OCI-LY7 (cell line): ENCODE results near the gene IZUMO4. TPM values are rescaled to one million over a fixed set of nuclear protein-coding genes. Genes with fewer than 3 reads are reported as not detected.
"Not testable (repeated sequence)": the region's sequence is repeated elsewhere in the genome, so short reads cannot be mapped to it uniquely, and the experiment has no call there.

Experiments used
- BruUV-seq: library from RNA; stranded (reverse); fragments of 400-500 nt; replicated peaks from 2 replicates; lab custom pipeline; 2021; lab: Mats Ljungman, UMichigan
- CTCF ChIA-PET: fragments of 300-600 bp; sonication (Branson Sonifier 250); formaldehyde crosslinking; loops from one replicate; lab custom pipeline; 2022; ENCODE audit warnings: antibody characterized with exemption; ENCODE audit not compliant: unreplicated experiment; lab: Charles Lee
- POLR2A ChIA-PET: fragments of 300-600 bp; sonication (Branson Sonifier 250); formaldehyde crosslinking; loops from one replicate; lab custom pipeline; 2022; ENCODE audit warnings: antibody characterized with exemption; lab: Charles Lee
- DNase-seq: peaks from one replicate; pipeline ENCODE4 v3.0.0-alpha.2; 2015; ENCODE audit warnings: low spot score
- H2AFZ ChIP-seq: fragments of 200-600 bp; sonication (generic), shearing (Covaris generic); 2 replicates; pipeline ENCODE4 v1.6.1; 2014; ENCODE audit warnings: mild to moderate bottlenecking, antibody characterized with exemption, low read length, moderate library complexity
- H3K27ac ChIP-seq: fragments of 200-600 bp; sonication (generic); 2 replicates; pipeline ENCODE4 v1.5.1; 2014; ENCODE audit warnings: mixed run types, low read depth, mild to moderate bottlenecking, moderate library complexity, low read length, inconsistent platforms; ENCODE audit not compliant: poor library complexity, severe bottlenecking
- H3K36me3 ChIP-seq: fragments of 200-600 bp; sonication (generic); 2 replicates; pipeline ENCODE4 v1.6.1; 2014; ENCODE audit warnings: mild to moderate bottlenecking, antibody characterized with exemption, low read length, moderate library complexity, mixed read lengths; ENCODE audit not compliant: insufficient read depth
- H3K4me1 ChIP-seq: fragments of 200-600 bp; sonication (generic); 2 replicates; pipeline ENCODE4 v1.5.1; 2014; ENCODE audit warnings: mild to moderate bottlenecking, low read length; ENCODE audit not compliant: insufficient read depth, poor library complexity, severe bottlenecking
- H3K4me2 ChIP-seq: fragments of 200-600 bp; sonication (generic); 2 replicates; pipeline ENCODE4 v1.6.1; 2014; ENCODE audit warnings: mild to moderate bottlenecking, low read length
- H3K4me3 ChIP-seq: fragments of 200-600 bp; sonication (generic); 2 replicates; pipeline ENCODE4 v1.5.1; 2014; ENCODE audit warnings: mild to moderate bottlenecking, low read depth, low read length; ENCODE audit not compliant: poor library complexity, severe bottlenecking
- H3K79me2 ChIP-seq: fragments of 200-600 bp; sonication (generic); 2 replicates; pipeline ENCODE4 v1.6.1; 2016; ENCODE audit warnings: low read depth, mild to moderate bottlenecking, low read length, moderate library complexity, mixed read lengths; ENCODE audit not compliant: insufficient read depth
- H3K9me2 ChIP-seq: fragments of 200-600 bp; sonication (generic); 2 replicates; pipeline ENCODE4 v1.6.1; 2016; ENCODE audit warnings: mild to moderate bottlenecking, low read length, mixed read lengths; ENCODE audit not compliant: insufficient read depth
- H3K9me3 ChIP-seq: fragments of 200-600 bp; sonication (generic); 2 replicates; pipeline ENCODE4 v1.6.1; 2014; ENCODE audit warnings: mild to moderate bottlenecking, mixed run types, low read length, mixed read lengths
- H4K20me1 ChIP-seq: fragments of 200-600 bp; sonication (generic); 2 replicates; pipeline ENCODE4 v1.6.1; 2014; ENCODE audit warnings: mild to moderate bottlenecking, antibody characterized with exemption, low read length, moderate library complexity, mixed read lengths; ENCODE audit not compliant: insufficient read depth
- EZH2phosphoT487 ChIP-seq: fragments of 200-600 bp; sonication (generic); IDR thresholded peaks from 2 replicates; pipeline ENCODE4 v1.6.1; 2018; ENCODE audit warnings: low read depth, borderline replicate concordance, mild to moderate bottlenecking, mixed run types, antibody characterized with exemption, low read length, moderate library complexity, mixed read lengths
- intact Hi-C: fragments of 100-400 bp; cut with micrococcal nuclease; formaldehyde crosslinking; loops from one replicate; pipeline ENCODE4 v1.10.0; 2022; ENCODE audit not compliant: unreplicated experiment
- total RNA-seq, 2 experiments: library from RNA; depleted of rRNA in 1 of 2; stranded (reverse); fragments of >200 nt in 1 of 2; shearing (Covaris generic) in 1 of 2; gene quantifications; 2 replicates each; pipeline ENCODE4 v1.2.3, GENCODE V29; 2014 to 2022
- TF ChIP-seq, protein P1 (sequence below): fragments of 200-600 bp; sonication (generic); conservative IDR thresholded peaks from 2 replicates; pipeline ENCODE4 v1.5.1; 2014; ENCODE audit warnings: mild to moderate bottlenecking, antibody characterized with exemption, low read length, moderate library complexity, mixed read lengths

The IZUMO4 gene
- total RNA-seq, 2 experiments from 2014 or later: 7.3 to 12.9 TPM

DNA sequence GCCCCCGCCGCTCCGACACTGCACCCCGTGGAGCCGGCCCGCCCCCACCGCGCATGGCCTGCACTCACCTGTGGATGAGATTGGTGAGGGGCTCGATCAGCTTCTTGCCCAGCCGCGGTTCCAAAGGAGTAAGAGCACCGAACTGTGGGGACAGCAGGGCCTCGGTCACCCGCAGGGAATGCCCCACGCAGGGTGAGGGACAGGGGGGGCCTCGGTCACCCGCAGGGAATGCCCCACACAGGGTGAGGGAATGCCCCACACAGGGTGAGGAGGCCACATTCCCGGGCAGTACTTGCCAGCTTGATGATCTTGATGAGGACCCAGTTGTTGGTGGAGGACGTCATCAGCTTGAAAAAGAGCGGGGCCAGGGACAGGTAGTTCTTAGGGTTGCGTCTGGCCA lies 32.3 kb downstream of the IZUMO4 start:
- Histone ChIP-seq H3K36me3 (peaks cover 79% of the 10 kb centered on the region), H3K79me2 (no peaks in the 10 kb centered on the region), H3K9me3 (no peaks in the 10 kb centered on the region), H2AFZ (no peak overlapping the region), H3K4me2 (no peak overlapping the region), H3K27ac (no peak overlapping the region), H3K4me1 (no peaks in the 10 kb centered on the region), H3K9me2 (no peaks in the 10 kb centered on the region), H3K4me3 (no peak overlapping the region), H4K20me1 (no peaks in the 10 kb centered on the region)
- no peak for TF ChIP-seq EZH2phosphoT487
- TF ChIP-seq, protein P1, sequence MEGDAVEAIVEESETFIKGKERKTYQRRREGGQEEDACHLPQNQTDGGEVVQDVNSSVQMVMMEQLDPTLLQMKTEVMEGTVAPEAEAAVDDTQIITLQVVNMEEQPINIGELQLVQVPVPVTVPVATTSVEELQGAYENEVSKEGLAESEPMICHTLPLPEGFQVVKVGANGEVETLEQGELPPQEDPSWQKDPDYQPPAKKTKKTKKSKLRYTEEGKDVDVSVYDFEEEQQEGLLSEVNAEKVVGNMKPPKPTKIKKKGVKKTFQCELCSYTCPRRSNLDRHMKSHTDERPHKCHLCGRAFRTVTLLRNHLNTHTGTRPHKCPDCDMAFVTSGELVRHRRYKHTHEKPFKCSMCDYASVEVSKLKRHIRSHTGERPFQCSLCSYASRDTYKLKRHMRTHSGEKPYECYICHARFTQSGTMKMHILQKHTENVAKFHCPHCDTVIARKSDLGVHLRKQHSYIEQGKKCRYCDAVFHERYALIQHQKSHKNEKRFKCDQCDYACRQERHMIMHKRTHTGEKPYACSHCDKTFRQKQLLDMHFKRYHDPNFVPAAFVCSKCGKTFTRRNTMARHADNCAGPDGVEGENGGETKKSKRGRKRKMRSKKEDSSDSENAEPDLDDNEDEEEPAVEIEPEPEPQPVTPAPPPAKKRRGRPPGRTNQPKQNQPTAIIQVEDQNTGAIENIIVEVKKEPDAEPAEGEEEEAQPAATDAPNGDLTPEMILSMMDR: no peak
- intact Hi-C loops: no loop called here
- ChIA-PET CTCF (no interaction called here), POLR2A (no interaction called here)
- no TSS peak for BruUV-seq
- no peak for DNase-seq

DNA sequence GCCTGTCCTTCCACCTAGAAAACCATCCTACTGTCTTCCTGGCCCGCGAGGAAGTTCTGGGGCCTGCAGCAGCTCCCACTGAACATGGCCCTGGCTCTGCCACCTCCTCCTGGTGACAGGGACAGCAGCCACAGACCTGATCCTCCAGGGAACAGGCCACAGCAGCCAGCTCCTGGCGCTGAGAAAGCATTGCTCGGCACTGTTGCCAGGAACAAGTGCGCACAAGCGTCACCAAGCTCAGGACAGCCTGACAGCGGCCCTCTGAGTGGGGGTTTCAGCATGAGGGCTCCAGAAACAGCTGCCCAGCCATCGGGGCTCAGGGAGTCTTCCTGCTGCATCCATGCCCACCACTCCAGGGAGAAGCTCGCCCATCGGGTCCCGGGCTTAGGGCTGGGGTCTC lies 32.8 kb downstream of the IZUMO4 start:
- Histone ChIP-seq H3K9me2 (no peaks in the 10 kb centered on the region), H3K36me3 (peaks cover 77% of the 10 kb centered on the region), H3K4me2 (no peak overlapping the region), H3K27ac (no peak overlapping the region), H2AFZ (no peak overlapping the region), H3K4me3 (no peak overlapping the region), H3K79me2 (no peaks in the 10 kb centered on the region), H3K4me1 (no peaks in the 10 kb centered on the region), H4K20me1 (no peaks in the 10 kb centered on the region), H3K9me3 (no peaks in the 10 kb centered on the region)
- BruUV-seq: no TSS peak
- intact Hi-C loops: no loop called here
- DNase-seq: no peak
- POLR2A ChIA-PET: no interaction called here
- TF ChIP-seq, protein P1: no peak
- TF ChIP-seq EZH2phosphoT487: no peak
- CTCF ChIA-PET: no interaction called here

DNA sequence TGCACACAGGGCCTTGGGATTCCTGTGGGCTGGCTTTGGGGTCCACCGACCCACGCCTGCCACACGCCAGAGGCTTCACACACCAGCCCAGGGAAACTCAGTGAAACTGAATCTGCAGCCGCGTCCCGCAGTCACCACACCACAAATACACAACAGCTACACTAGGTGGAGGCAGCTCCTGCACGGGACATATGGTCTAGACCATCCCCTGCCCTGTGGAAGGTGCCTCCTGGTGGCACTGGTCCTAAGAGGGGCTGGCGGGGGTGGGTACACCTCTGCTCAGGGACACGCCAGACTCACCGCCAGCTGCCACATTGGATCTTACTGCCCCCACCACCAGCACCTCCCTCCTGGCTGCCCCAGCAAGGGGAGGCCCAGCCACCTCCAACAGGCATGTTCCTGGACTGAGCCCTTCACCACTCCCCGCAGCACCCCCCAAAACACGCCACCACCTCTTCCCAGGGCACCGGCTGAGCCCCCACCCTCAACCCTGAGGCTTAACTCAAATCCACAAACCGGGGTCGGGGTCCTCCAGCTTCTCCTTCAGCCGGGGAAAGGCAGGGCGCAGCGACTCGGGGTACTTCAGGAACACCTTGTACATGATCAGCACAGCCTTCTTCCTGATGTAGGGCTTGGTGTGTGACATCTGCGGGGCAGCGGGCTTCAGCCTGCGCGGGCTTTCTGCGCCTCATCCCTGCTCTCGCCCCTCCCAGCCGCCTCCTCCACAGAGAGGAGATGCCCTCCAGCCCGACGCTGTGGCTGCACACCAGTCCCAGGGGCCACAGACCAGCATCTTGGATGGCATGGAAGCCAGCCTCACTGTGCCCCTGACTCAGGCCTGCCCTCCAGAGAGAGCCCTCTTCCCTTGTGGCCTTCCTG lies 33.4 kb downstream of the IZUMO4 start:
- no peaks in the 10 kb centered on the region for H4K20me1 ChIP-seq
- no peak overlapping the region for H3K4me3 ChIP-seq
- no peak overlapping the region for H3K27ac ChIP-seq
- no peak for DNase-seq
- no peaks in the 10 kb centered on the region for H3K9me2 ChIP-seq
- H3K4me1 ChIP-seq: no peaks in the 10 kb centered on the region
- intact Hi-C loops: no loop called here
- CTCF ChIA-PET: no interaction called here
- no peaks in the 10 kb centered on the region for H3K79me2 ChIP-seq
- no peak overlapping the region for H2AFZ ChIP-seq
- BruUV-seq: no TSS peak
- H3K9me3 ChIP-seq: no peaks in the 10 kb centered on the region
- POLR2A ChIA-PET: no interaction called here
- TF ChIP-seq, protein P1: no peak
- TF ChIP-seq EZH2phosphoT487: no peak
- H3K4me2 ChIP-seq: no peak overlapping the region
- peaks cover 72% of the 10 kb centered on the region for H3K36me3 ChIP-seq

DNA sequence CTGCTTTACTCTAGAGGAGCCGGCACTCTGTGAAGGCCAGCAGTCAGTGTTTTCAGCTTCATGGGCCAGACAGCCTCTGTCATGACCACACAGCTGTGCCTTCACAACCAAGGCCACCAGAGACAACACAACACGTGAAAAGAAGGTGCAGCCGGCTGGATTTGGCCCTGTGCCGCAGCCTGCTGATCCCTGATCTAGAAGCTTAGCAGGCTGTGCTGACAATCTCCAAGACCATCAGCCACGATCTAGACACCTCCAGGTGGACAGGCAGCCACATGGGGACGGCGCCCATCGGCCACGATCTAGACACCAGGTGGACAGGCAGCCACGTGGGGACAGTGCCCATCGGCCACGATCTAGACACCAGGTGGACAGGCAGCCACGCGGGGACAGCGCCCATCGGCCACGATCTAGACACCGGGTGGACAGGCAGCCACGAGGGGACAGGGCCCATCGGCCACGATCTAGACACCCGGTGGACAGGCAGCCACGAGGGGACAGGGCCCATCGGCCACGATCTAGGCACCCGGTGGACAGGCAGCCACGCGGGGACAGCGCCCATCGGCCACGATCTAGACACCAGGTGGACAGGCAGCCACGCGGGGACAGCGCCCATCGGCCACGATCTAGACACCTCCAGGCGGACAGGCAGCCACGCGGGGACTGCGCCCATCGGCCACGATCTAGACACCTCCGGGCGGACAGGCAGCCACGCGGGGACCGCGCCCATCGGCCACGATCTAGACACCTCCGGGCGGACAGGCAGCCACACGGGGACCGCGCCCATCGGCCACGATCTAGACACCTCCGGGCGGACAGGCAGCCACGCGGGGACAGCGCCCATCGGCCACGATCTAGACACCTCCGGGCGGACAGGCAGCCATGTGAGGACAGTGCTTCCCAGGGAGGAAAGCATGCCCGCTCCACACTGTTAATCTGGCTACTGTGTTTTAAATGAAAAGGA lies 34.6 kb downstream of the IZUMO4 start:
- H2AFZ ChIP-seq, H3K4me3 ChIP-seq, H4K20me1 ChIP-seq, DNase-seq, POLR2A ChIA-PET, BruUV-seq, H3K9me2 ChIP-seq, H3K4me1 ChIP-seq, H3K4me2 ChIP-seq, H3K27ac ChIP-seq, H3K9me3 ChIP-seq, intact Hi-C loops, CTCF ChIA-PET, H3K79me2 ChIP-seq: not testable (repeated sequence)
- peaks cover 66% of the 10 kb centered on the region for H3K36me3 ChIP-seq
